Fibroblast of the aortic adventitia (primary cell): Measurements from ENCODE around the gene SPAG8. TPM values are rescaled to one million over a fixed set of nuclear protein-coding genes. Genes with fewer than 3 reads are reported as not detected.
A peak's percentile ranks its signal among the peaks of the same experiment; 100 is the strongest.

ENCODE experiments used
- DNase-seq: peaks from one replicate; pipeline ENCODE4 v3.0.0-alpha.2; 2010; ENCODE audit warnings: low read depth
- H3K4me3 ChIP-seq: 2 replicates; pipeline ENCODE4 v1.5.1; 2011; ENCODE audit warnings: low read depth, mild to moderate bottlenecking, control low read depth, low read length, moderate library complexity
- CTCF ChIP-seq: IDR thresholded peaks from 2 replicates; pipeline ENCODE4 v1.5.1; 2011; ENCODE audit warnings: mild to moderate bottlenecking, low read length, control low read depth, inconsistent platforms; ENCODE audit not compliant: insufficient read depth
- total RNA-seq: library from RNA; depleted of rRNA; stranded (reverse); fragments of >200 nt; gene quantifications from 2 replicates; pipeline ENCODE4 v1.2.3, GENCODE V29; 2012; ENCODE audit warnings: low replicate concordance

SPAG8 gene
- 0.81 and 3.3 TPM in 2 replicates for total RNA-seq

- TF ChIP-seq CTCF, result no peak
- H3K4me3 ChIP-seq, result peak within 1 kb of the TSS; percentile 73
- peak; percentile 95 for DNase-seq
These were observed at the start of gene SPAG8 for GRCh38 chr9:35812025-35812602. SPAG8 (minus strand) TSS chr9:35812262; CDS start chr9:35812147, 115 bp downstream.

- H3K4me3 ChIP-seq, result no peak overlapping the region
These were observed 49.3 kb upstream of the SPAG8 start for GRCh38 chr9:35861161-35861897.

GRCh38 chr9:35859990-35860339 lies 47.9 kb upstream of the SPAG8 start:
- no peak for DNase-seq
- no peak for TF ChIP-seq CTCF
- H3K4me3 ChIP-seq, result no peak overlapping the region

More at GRCh38 chr9:35861161-35861897, 49.3 kb upstream of the SPAG8 start:
- TF ChIP-seq CTCF, result no peak
- DNase-seq, result no peak

GRCh38 chr9:35859310-35859989 lies 47.4 kb upstream of the SPAG8 start:
- H3K4me3 ChIP-seq, result no peak overlapping the region
- peak; percentile 14 for DNase-seq
- TF ChIP-seq CTCF, result no peak

- no peak for DNase-seq
- no peak for TF ChIP-seq CTCF
- no peak overlapping the region for H3K4me3 ChIP-seq
These were observed 46.4 kb upstream of the SPAG8 start for GRCh38 chr9:35858458-35858857.

GRCh38 chr9:35856882-35857281 lies 44.8 kb upstream of the SPAG8 start:
- DNase-seq, result no peak
- no peak overlapping the region for H3K4me3 ChIP-seq
- TF ChIP-seq CTCF, result no peak
